SHP77 (cell line): Measurements from ENCODE around the gene TNIP1.
A peak's percentile ranks its signal among the peaks of the same experiment; 100 is the strongest.

ENCODE experiments used
- DNase-seq, 2 experiments: peaks; one replicate each; lab custom pipeline; 2025; lab: John Stamatoyannopoulos, UW

TNIP1 gene

DNA sequence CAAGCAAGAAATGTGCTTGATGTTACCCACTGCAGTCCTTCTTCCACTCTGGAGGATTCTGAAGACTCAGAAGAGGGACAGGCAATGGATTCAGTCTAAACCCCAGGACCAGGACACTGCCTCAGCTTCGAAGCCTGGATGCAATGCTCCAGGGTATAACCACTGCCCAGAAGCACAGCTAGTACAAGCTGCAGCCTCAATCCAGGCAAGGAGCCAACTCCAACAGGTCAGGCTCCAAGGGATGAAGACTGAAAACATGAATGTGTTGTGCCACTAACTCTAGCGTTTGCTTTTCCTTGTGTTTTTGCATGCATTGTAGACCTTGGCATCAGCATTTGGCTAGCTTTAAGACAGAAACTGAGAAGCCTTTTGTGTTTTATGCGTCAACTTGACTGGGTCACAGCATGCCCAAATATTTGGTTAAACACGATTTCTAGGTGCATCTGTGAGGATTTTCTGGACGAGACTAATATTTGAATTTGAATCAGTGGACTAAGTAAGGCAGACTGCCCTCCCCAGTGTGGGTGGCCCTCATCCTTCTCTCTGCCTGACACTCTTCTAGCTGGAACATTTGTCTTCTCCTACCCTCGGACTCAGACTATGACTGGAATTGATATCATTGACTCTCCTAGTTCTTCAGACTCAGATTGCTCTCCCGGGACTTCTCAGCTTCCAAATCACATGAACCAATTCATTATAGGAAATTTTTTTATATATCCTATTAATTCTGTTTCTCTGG, 81.0 kb downstream of the TNIP1 start:
- peak in 1 of 2 experiments; percentile 13 for DNase-seq

DNA sequence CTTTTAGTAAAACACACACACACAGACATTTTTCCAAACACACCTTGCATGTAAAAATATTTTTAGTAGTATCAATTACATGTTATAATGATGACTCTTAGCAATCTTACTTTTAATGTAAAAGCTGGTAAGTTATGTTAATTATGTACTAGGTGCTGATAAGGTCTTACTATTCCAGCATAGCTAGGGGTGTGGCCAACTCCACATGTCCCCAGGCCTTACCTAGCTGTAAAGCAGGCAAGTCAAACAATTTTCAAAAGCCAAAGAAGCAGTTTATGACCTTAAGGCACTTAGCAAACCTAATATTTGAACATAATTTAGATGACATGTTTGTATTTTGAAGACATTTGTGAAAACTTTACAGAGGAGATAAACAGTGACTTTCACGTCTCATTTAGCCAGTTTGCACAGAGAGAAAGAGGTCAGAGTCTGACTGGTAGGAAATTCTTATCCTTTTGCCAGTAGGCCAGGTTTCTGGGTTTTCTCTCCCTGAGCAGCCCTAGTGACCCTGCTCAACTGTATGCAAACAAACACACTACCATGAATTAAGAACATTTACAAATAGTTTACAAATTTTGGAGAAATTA, 86.9 kb downstream of the TNIP1 start:
- DNase-seq = no peak

DNA sequence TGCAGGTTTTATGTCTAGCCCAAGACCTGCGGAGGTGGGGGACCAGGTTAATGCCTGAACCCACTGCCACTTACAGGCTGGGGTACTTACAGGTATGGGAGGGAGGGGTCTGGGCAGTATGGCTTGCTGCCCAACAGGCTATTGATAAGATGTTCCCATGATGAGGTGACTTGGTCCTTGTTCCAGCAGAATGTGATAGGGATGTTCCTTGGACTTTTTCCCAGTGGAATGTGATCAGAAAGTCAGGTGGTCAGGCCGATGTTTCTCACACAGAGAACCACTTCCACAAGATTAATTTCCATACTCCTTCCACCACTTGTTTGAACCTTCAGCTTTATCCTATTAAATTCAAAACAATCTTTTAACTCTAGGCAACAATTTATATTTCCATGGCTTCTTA, 87.4 kb downstream of the TNIP1 start:
- DNase-seq = no peak

DNA sequence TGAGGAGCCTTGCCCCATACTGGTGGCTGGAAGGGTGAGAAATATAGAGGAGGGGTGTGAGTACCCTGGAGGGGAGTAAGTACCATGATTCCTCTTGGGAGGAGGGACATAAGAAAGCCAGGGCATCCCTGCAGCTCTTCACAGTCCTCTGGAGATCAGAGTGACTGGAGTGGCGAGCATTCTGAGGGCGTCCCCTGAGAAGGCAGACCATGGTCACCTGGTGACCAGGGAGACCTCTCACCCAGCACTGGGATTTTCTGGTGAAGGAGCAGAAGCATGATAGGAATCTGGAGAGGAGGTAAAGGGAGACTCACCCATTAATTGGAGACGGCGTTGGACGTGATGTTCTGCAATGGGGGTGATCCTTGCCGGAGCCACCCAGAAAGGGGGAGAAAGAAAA, 88.1 kb downstream of the TNIP1 start:
- no peak for DNase-seq

DNA sequence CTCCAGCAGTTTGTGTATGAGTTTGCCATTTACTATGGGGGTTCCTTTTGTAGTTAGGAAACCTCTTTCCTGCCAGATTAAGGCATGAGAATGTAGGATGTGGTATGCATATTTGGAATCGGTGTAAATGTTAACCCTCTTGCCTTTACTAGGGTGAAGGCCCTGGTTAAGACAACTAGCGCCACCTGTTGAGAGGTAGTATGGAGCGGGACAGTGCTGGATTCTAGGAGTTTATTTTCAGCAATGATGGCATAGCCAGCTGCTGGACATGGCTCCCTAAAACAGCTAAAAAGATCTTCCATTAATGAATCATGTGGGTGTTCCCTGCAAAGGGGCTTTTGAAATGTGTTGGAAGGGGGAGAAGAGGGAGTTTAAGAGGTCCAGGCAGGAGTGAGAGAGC, 91.1 kb downstream of the TNIP1 start:
- peak in 1 of 2 experiments; percentile 2 for DNase-seq

- no peak for DNase-seq
Measured at GRCh38 chr5:150987746-150988145, 93.1 kb downstream of the TNIP1 start.
